HepG2 (cell line): ENCODE results near the gene NRDC. TPM values are rescaled to one million over a fixed set of nuclear protein-coding genes. Genes with fewer than 3 reads are reported as not detected.

Source experiments
- ATAC-seq: fragments of 200-7000 bp; cut with Tn5 transposase; 3 replicates; pipeline ENCODE4 v1.9.1; 2020; ENCODE audit warnings: mild to moderate bottlenecking, moderate library complexity
- BruUV-seq: library from RNA; stranded (reverse); fragments of 400-500 nt; replicated peaks from 2 replicates; lab custom pipeline; 2021; lab: Mats Ljungman, UMichigan
- CTCF ChIA-PET: fragments of 300-600 bp; formaldehyde crosslinking; extraction: SDS; loops from one replicate; lab custom pipeline; 2021; ENCODE audit warnings: low total read pairs, inconsistent platforms, low intra/inter-chr PET ratio; lab: Yijun Ruan, JAX
- POLR2A ChIA-PET: fragments of 350-600 bp; sonication (Branson Sonifier 250); formaldehyde crosslinking; loops from one replicate; lab custom pipeline; 2020; ENCODE audit warnings: antibody characterized with exemption, inconsistent platforms; lab: Yijun Ruan, JAX
- DNase-seq: peaks from one replicate; pipeline ENCODE4 v3.0.0-alpha.2; 2015; ENCODE audit warnings: low spot score
- FAIRE-seq: peaks from 3 replicates; lab custom pipeline; 2011; peaks lifted over from hg19 to GRCh38; lab: Jason Lieb, UNC
- H2AFZ ChIP-seq: one replicate; pipeline ENCODE4 v1.6.1; 2011; ENCODE audit warnings: low read length, inconsistent platforms
- H3K27ac ChIP-seq: fragments of 300-600 bp; 3 replicates; pipeline ENCODE4 v1.8.0; 2011; ENCODE audit warnings: mixed run types, mild to moderate bottlenecking, mixed read lengths, low read length, inconsistent platforms; ENCODE audit not compliant: insufficient read depth; ENCODE audit errors: extremely low read length
- H3K27me3 ChIP-seq, 2 experiments: fragments of 200-600 bp in 1 of 2; 2 replicates in 1 of 2; 3 replicates in 1 of 2; pipeline versions ENCODE4 v1.6.0 to v1.8.0; 2011; ENCODE audit warnings: low read length in 2 of 2, mild to moderate bottlenecking in 2 of 2, moderate library complexity in 2 of 2, inconsistent platforms in 1 of 2; ENCODE audit not compliant: insufficient read depth in 2 of 2, control insufficient read depth in 1 of 2
- H3K36me3 ChIP-seq, 2 experiments: fragments of 200-600 bp in 1 of 2; replicated peaks in 1 of 2; 2 replicates in 1 of 2; 3 replicates in 1 of 2; pipeline versions ENCODE4 v1.5.1 to v1.8.0; 2011; ENCODE audit warnings: low read length in 2 of 2, inconsistent platforms in 1 of 2; ENCODE audit not compliant: insufficient read depth in 2 of 2, control insufficient read depth in 1 of 2
- H3K4me1 ChIP-seq: 2 replicates; pipeline ENCODE4 v1.5.1; 2012; ENCODE audit warnings: low read length, inconsistent platforms; ENCODE audit not compliant: insufficient read depth
- H3K4me2 ChIP-seq: 2 replicates; pipeline ENCODE4 v1.6.0; 2011; ENCODE audit warnings: low read depth, low read length, inconsistent platforms
- H3K4me3 ChIP-seq, 3 experiments: fragments of 200-600 bp in 1 of 3; sonication (generic), shearing (Covaris generic) in 1 of 3; replicated peaks in 1 of 3; 2 replicates each; pipeline ENCODE4 v1.5.1; 2011 to 2016; ENCODE audit warnings: low read length in 3 of 3, inconsistent platforms in 2 of 3, low read depth in 2 of 3, mild to moderate bottlenecking in 2 of 3, control low read depth in 1 of 3, mixed read lengths in 1 of 3; ENCODE audit not compliant: insufficient read depth in 1 of 3
- H3K79me2 ChIP-seq: one replicate; pipeline ENCODE4 v1.6.1; 2011; ENCODE audit warnings: low read length, inconsistent platforms; ENCODE audit not compliant: insufficient read depth
- H3K9ac ChIP-seq: 2 replicates; pipeline ENCODE4 v1.6.0; 2011; ENCODE audit warnings: mild to moderate bottlenecking, low read depth, low read length, inconsistent platforms; ENCODE audit not compliant: insufficient read depth
- H3K9me3 ChIP-seq: 2 replicates; pipeline ENCODE4 v1.5.1; 2012; ENCODE audit warnings: mild to moderate bottlenecking, low read length
- H4K20me1 ChIP-seq: 2 replicates; pipeline ENCODE4 v1.6.0; 2011; ENCODE audit warnings: inconsistent platforms, mild to moderate bottlenecking, low read length, moderate library complexity; ENCODE audit not compliant: insufficient read depth
- HHEX ChIP-seq: IDR thresholded peaks from 2 replicates; pipeline ENCODE4 v1.6.1; 2016; ENCODE audit warnings: control low read depth
- KDM5A ChIP-seq: fragments of 200-600 bp; sonication (generic); IDR thresholded peaks from 2 replicates; pipeline ENCODE4 v1.7.0; 2018; ENCODE audit warnings: antibody characterized with exemption, mild to moderate bottlenecking, low read length, borderline replicate concordance
- NCOR1 ChIP-seq: fragments of 200-600 bp; sonication (generic); IDR thresholded peaks from 2 replicates; pipeline ENCODE4 v1.7.0; 2017; ENCODE audit warnings: antibody characterized with exemption, low read length, borderline replicate concordance
- NFKB2 ChIP-seq: sonication (generic); formaldehyde crosslinking; IDR thresholded peaks from 2 replicates; pipeline ENCODE4 v1.4.0; 2020; ENCODE audit warnings: missing genetic modification reagents, borderline replicate concordance
- NR3C1 ChIP-seq: sonication (generic); formaldehyde crosslinking; IDR thresholded peaks from 2 replicates; pipeline ENCODE4 v1.4.0; 2020; ENCODE audit warnings: missing genetic modification reagents
- ZNF276 ChIP-seq: sonication (generic); formaldehyde crosslinking; IDR thresholded peaks from 2 replicates; pipeline ENCODE4 v1.4.0; 2020; ENCODE audit warnings: mild to moderate bottlenecking, low read depth, missing genetic modification reagents
- WGBS: methylation state at CpG from one replicate; pipeline ENCODE4 v1.1.6; 2017; ENCODE audit warnings: low lambda C conversion rate; 5-methylcytosine and 5-hydroxymethylcytosine counted together
- in situ Hi-C: cut with HindIII; loops from 2 replicates; pipeline ENCODE4 v1.10.0; 2017; ENCODE audit warnings: low pct_unique_long_range_greater_than_20kb; ENCODE audit not compliant: extremely low pct_ligation_motif_present
- intact Hi-C: fragments of 100-400 bp; cut with micrococcal nuclease; formaldehyde crosslinking; loops from one replicate; pipeline ENCODE4 v1.10.0; 2022; ENCODE audit not compliant: unreplicated experiment
- polyA plus RNA-seq, 8 experiments: library from polyadenylated mRNA; depleted of rRNA in 3 of 8; stranded (reverse) in 7 of 8; unstranded in 1 of 8; fragments of >200 nt; fragmentation: Illumina TruSeq in 4 of 8; extraction: Trizol in 4 of 8; gene quantifications; 2 replicates each; pipeline versions ENCODE4 v1.2.1 to v1.2.3, GENCODE V29; 2011 to 2016; ENCODE audit warnings: low read depth in 4 of 8, missing spikeins in 1 of 8, mixed read lengths in 1 of 8; ENCODE audit not compliant: insufficient read depth in 1 of 8
- total RNA-seq, 5 experiments: library from RNA; depleted of rRNA; stranded (reverse); fragments of >200 nt; fragmentation: Illumina TruSeq; extraction: Trizol; gene quantifications; 2 replicates each; pipeline ENCODE4 v1.2.3, GENCODE V29; 2016; ENCODE audit warnings: low read depth in 1 of 5
- TF ChIP-seq, protein P1 (sequence below): sonication (generic); formaldehyde crosslinking; IDR thresholded peaks from 2 replicates; pipeline ENCODE4 v1.5.1; 2020; ENCODE audit warnings: missing genetic modification reagents, mild to moderate bottlenecking, borderline replicate concordance
- TF ChIP-seq, protein P2 (sequence below): sonication (generic); formaldehyde crosslinking; IDR thresholded peaks from 2 replicates; pipeline ENCODE4 v1.9.0; 2021; ENCODE audit warnings: mild to moderate bottlenecking, missing genetic modification reagents
- TF ChIP-seq, protein P3 (sequence below): sonication (generic); formaldehyde crosslinking; conservative IDR thresholded peaks from 2 replicates; pipeline ENCODE4 v1.4.0; 2020; ENCODE audit warnings: mild to moderate bottlenecking, missing genetic modification reagents, moderate library complexity

Gene NRDC
- total and polyA plus RNA-seq, 2 of the 13 experiments (the other 11 are each of a cell fraction or from before 2014, with no cell fraction given), result 57.6 to 64.9 TPM

GRCh38 chr1:51847294-51847920 is 31.1 kb downstream of the NRDC start (continued):
- TF ChIP-seq ZNF276 (CRISPR knock-in tag) (no peak), NCOR1 (no peak)

- CTCF ChIA-PET, result no interaction called here
- H3K9ac ChIP-seq, result no peak overlapping the region
- intact Hi-C loops, result no loop called here
- no peak overlapping the region for H3K27ac ChIP-seq
- peaks cover 12% of the 10 kb centered on the region for H3K4me1 ChIP-seq
- FAIRE-seq (no peak), DNase-seq (no peak), ATAC-seq (no peak)
- no peak overlapping the region for H3K4me2 ChIP-seq
- in situ Hi-C loops, result no loop called here
- TF ChIP-seq NFKB2 (CRISPR knock-in tag) (no peak), NR3C1 (CRISPR knock-in tag) (no peak), HHEX (CRISPR knock-in tag) (no peak), KDM5A (no peak)
- TF ChIP-seq, protein P1, sequence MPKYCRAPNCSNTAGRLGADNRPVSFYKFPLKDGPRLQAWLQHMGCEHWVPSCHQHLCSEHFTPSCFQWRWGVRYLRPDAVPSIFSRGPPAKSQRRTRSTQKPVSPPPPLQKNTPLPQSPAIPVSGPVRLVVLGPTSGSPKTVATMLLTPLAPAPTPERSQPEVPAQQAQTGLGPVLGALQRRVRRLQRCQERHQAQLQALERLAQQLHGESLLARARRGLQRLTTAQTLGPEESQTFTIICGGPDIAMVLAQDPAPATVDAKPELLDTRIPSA, result no peak
- TF ChIP-seq, protein P2, sequence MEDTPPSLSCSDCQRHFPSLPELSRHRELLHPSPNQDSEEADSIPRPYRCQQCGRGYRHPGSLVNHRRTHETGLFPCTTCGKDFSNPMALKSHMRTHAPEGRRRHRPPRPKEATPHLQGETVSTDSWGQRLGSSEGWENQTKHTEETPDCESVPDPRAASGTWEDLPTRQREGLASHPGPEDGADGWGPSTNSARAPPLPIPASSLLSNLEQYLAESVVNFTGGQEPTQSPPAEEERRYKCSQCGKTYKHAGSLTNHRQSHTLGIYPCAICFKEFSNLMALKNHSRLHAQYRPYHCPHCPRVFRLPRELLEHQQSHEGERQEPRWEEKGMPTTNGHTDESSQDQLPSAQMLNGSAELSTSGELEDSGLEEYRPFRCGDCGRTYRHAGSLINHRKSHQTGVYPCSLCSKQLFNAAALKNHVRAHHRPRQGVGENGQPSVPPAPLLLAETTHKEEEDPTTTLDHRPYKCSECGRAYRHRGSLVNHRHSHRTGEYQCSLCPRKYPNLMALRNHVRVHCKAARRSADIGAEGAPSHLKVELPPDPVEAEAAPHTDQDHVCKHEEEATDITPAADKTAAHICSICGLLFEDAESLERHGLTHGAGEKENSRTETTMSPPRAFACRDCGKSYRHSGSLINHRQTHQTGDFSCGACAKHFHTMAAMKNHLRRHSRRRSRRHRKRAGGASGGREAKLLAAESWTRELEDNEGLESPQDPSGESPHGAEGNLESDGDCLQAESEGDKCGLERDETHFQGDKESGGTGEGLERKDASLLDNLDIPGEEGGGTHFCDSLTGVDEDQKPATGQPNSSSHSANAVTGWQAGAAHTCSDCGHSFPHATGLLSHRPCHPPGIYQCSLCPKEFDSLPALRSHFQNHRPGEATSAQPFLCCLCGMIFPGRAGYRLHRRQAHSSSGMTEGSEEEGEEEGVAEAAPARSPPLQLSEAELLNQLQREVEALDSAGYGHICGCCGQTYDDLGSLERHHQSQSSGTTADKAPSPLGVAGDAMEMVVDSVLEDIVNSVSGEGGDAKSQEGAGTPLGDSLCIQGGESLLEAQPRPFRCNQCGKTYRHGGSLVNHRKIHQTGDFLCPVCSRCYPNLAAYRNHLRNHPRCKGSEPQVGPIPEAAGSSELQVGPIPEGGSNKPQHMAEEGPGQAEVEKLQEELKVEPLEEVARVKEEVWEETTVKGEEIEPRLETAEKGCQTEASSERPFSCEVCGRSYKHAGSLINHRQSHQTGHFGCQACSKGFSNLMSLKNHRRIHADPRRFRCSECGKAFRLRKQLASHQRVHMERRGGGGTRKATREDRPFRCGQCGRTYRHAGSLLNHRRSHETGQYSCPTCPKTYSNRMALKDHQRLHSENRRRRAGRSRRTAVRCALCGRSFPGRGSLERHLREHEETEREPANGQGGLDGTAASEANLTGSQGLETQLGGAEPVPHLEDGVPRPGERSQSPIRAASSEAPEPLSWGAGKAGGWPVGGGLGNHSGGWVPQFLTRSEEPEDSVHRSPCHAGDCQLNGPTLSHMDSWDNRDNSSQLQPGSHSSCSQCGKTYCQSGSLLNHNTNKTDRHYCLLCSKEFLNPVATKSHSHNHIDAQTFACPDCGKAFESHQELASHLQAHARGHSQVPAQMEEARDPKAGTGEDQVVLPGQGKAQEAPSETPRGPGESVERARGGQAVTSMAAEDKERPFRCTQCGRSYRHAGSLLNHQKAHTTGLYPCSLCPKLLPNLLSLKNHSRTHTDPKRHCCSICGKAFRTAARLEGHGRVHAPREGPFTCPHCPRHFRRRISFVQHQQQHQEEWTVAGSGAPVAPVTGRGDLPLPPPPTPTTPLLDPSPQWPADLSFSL (CRISPR knock-in tag), result no peak
- TF ChIP-seq, protein P3, sequence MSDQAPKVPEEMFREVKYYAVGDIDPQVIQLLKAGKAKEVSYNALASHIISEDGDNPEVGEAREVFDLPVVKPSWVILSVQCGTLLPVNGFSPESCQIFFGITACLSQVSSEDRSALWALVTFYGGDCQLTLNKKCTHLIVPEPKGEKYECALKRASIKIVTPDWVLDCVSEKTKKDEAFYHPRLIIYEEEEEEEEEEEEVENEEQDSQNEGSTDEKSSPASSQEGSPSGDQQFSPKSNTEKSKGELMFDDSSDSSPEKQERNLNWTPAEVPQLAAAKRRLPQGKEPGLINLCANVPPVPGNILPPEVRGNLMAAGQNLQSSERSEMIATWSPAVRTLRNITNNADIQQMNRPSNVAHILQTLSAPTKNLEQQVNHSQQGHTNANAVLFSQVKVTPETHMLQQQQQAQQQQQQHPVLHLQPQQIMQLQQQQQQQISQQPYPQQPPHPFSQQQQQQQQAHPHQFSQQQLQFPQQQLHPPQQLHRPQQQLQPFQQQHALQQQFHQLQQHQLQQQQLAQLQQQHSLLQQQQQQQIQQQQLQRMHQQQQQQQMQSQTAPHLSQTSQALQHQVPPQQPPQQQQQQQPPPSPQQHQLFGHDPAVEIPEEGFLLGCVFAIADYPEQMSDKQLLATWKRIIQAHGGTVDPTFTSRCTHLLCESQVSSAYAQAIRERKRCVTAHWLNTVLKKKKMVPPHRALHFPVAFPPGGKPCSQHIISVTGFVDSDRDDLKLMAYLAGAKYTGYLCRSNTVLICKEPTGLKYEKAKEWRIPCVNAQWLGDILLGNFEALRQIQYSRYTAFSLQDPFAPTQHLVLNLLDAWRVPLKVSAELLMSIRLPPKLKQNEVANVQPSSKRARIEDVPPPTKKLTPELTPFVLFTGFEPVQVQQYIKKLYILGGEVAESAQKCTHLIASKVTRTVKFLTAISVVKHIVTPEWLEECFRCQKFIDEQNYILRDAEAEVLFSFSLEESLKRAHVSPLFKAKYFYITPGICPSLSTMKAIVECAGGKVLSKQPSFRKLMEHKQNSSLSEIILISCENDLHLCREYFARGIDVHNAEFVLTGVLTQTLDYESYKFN (CRISPR knock-in tag), result no peak
- no peaks in the 10 kb centered on the region for H4K20me1 ChIP-seq
- no peaks in the 10 kb centered on the region for H3K9me3 ChIP-seq
- H2AFZ ChIP-seq, result no peak overlapping the region
- 98% methylated on average over 4 of the region's 4 CpGs for WGBS
- H3K79me2 ChIP-seq, result no peaks in the 10 kb centered on the region
- peaks cover 2 to 14% of the 10 kb centered on the region in 2 experiments; a peak in 2 of 5 replicates for H3K36me3 ChIP-seq
- H3K4me3 ChIP-seq, result no peak overlapping the region
- BruUV-seq, result no TSS peak
- POLR2A ChIA-PET, result no interaction called here
- H3K27me3 ChIP-seq, result no peaks in the 10 kb centered on the region
These were observed 34.6 kb downstream of the NRDC start for GRCh38 chr1:51843948-51844347.
